Measurements from ENCODE around the gene HBD.

Gene HBD

DNA sequence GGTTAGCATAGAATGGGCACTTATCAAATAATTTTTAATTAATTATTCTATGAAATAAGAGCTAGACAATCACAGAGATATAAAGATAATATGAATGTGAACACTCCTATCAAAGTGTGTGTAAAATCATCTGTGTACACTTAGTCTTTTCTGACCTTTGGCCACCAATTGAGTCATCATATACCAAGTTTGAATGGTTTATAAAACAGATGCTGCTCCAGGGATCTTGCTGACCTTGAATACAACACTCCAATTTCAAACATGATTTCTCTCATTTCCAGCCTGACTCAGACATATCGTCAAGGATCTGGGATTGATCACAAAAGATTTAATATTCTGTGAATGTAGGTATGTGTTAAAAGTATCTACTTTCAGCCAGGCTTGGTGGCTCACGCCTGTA is 30.9 kb downstream of the HBD start:
- TF ChIP-seq ZFP3 (CRISPR knock-in tag; IDR thresholded peaks at IDR 0.05) (no peak), ZFP30 (CRISPR knock-in tag; IDR thresholded peaks at IDR 0.05) (no peak), SNAI2 (CRISPR knock-in tag; IDR thresholded peaks at IDR 0.05) (no peak), RARB (CRISPR knock-in tag; IDR thresholded peaks at IDR 0.05) (no peak), BACH2 (CRISPR knock-in tag; IDR thresholded peaks at IDR 0.05; ENCODE audit: borderline replicate concordance) (no peak), ZNF70 (CRISPR knock-in tag; IDR thresholded peaks at IDR 0.05) (no peak), TCF4 (CRISPR knock-in tag; IDR thresholded peaks at IDR 0.05; ENCODE audit: borderline replicate concordance) (no peak), ZNF8 (CRISPR knock-in tag; IDR thresholded peaks at IDR 0.05) (no peak), ESRRG (CRISPR knock-in tag; IDR thresholded peaks at IDR 0.05) (no peak), OSR1 (CRISPR knock-in tag; IDR thresholded peaks at IDR 0.05) (no peak), ZNF565 (CRISPR knock-in tag; conservative IDR thresholded peaks at IDR 0.05; ENCODE audit: low read depth) (no peak), CREB5 (CRISPR knock-in tag; IDR thresholded peaks at IDR 0.05; ENCODE audit: low read depth) (no peak), POU6F1 (CRISPR knock-in tag; IDR thresholded peaks at IDR 0.05; ENCODE audit: borderline replicate concordance, low read depth) (no peak), CSDC2 (CRISPR knock-in tag; IDR thresholded peaks at IDR 0.05) (no peak)
- TF ChIP-seq, protein P1, sequence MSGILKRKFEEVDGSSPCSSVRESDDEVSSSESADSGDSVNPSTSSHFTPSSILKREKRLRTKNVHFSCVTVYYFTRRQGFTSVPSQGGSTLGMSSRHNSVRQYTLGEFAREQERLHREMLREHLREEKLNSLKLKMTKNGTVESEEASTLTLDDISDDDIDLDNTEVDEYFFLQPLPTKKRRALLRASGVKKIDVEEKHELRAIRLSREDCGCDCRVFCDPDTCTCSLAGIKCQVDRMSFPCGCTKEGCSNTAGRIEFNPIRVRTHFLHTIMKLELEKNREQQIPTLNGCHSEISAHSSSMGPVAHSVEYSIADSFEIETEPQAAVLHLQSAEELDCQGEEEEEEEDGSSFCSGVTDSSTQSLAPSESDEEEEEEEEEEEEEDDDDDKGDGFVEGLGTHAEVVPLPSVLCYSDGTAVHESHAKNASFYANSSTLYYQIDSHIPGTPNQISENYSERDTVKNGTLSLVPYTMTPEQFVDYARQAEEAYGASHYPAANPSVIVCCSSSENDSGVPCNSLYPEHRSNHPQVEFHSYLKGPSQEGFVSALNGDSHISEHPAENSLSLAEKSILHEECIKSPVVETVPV (CRISPR knock-in tag; IDR thresholded peaks at IDR 0.05), result no peak
- ATAC-seq, result no peak

DNA sequence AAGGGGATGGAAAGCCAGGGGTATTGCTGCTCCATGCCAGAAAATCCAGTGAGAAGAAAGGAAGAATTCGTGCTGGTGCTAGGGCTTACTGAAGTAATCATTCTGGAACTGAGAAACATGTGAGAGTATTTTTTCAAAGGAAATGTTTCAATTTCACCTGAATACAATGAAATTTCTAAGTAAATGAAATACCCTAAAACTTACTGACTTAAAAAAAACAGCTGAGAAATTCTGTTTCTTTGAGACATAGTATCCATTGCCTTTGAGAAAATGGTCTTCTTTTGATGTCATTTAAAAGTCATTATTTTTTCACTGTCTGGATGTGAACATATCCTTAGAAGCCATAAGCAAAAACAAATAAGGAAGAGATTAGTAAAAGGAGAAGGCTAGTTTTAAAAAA is 33.7 kb downstream of the HBD start, which contains the start of gene OR51V1:
Gene OR51V1, minus strand, starts transcription at position 101 of the 400 bp plus-strand sequence. Its CDS starts 0 bp downstream, at position 101.
- ATAC-seq, result no peak
- TF ChIP-seq, protein P2, sequence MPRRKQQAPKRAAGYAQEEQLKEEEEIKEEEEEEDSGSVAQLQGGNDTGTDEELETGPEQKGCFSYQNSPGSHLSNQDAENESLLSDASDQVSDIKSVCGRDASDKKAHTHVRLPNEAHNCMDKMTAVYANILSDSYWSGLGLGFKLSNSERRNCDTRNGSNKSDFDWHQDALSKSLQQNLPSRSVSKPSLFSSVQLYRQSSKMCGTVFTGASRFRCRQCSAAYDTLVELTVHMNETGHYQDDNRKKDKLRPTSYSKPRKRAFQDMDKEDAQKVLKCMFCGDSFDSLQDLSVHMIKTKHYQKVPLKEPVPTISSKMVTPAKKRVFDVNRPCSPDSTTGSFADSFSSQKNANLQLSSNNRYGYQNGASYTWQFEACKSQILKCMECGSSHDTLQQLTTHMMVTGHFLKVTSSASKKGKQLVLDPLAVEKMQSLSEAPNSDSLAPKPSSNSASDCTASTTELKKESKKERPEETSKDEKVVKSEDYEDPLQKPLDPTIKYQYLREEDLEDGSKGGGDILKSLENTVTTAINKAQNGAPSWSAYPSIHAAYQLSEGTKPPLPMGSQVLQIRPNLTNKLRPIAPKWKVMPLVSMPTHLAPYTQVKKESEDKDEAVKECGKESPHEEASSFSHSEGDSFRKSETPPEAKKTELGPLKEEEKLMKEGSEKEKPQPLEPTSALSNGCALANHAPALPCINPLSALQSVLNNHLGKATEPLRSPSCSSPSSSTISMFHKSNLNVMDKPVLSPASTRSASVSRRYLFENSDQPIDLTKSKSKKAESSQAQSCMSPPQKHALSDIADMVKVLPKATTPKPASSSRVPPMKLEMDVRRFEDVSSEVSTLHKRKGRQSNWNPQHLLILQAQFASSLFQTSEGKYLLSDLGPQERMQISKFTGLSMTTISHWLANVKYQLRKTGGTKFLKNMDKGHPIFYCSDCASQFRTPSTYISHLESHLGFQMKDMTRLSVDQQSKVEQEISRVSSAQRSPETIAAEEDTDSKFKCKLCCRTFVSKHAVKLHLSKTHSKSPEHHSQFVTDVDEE (CRISPR knock-in tag; IDR thresholded peaks at IDR 0.05), result no peak
- no peak for TF ChIP-seq ZFP30 (CRISPR knock-in tag; IDR thresholded peaks at IDR 0.05)
- TF ChIP-seq TOX (CRISPR knock-in tag; IDR thresholded peaks at IDR 0.05; ENCODE audit: borderline replicate concordance), result no peak
- TF ChIP-seq OSR1 (CRISPR knock-in tag; IDR thresholded peaks at IDR 0.05), result no peak

- ATAC-seq, result no peak
- TF ChIP-seq RARB (CRISPR knock-in tag; IDR thresholded peaks at IDR 0.05) (no peak), TOX (CRISPR knock-in tag; IDR thresholded peaks at IDR 0.05; ENCODE audit: borderline replicate concordance) (no peak)
These were observed 36.0 kb downstream of the HBD start for GRCh38 chr11:5198285-5198684.

DNA sequence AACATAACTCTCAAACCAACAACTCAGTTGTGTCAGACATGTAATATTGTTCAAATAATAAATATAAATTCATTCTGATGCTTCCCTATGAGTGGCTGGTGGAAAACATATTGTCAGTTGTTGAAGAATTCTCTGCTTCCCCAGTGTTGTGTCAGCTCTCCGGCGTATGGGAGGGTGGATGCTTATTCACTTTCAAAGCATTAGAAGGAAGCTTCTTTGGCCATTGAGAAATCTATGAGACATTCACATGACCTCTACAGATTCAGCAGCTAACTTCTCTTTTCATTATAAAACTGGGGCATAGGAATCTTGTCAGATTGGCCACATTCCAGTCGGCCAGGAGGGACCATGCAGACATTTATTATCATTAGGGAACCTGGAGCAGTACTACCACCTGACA is 36.7 kb downstream of the HBD start:
- no peak for ATAC-seq
- TF ChIP-seq ZFP3 (CRISPR knock-in tag; IDR thresholded peaks at IDR 0.05), result no peak
- TF ChIP-seq TOX (CRISPR knock-in tag; IDR thresholded peaks at IDR 0.05; ENCODE audit: borderline replicate concordance), result no peak
- TF ChIP-seq OSR1 (CRISPR knock-in tag; IDR thresholded peaks at IDR 0.05), result no peak
- TF ChIP-seq BACH2 (CRISPR knock-in tag; IDR thresholded peaks at IDR 0.05; ENCODE audit: borderline replicate concordance), result no peak
- TF ChIP-seq, protein P1 (CRISPR knock-in tag; IDR thresholded peaks at IDR 0.05), result no peak
- TF ChIP-seq ZNF70 (CRISPR knock-in tag; IDR thresholded peaks at IDR 0.05), result no peak
- TF ChIP-seq CSDC2 (CRISPR knock-in tag; IDR thresholded peaks at IDR 0.05), result no peak
- TF ChIP-seq ESRRG (CRISPR knock-in tag; IDR thresholded peaks at IDR 0.05), result no peak
- no peak for TF ChIP-seq ZFP30 (CRISPR knock-in tag; IDR thresholded peaks at IDR 0.05)
- no peak for TF ChIP-seq ZNF8 (CRISPR knock-in tag; IDR thresholded peaks at IDR 0.05)
- no peak for TF ChIP-seq GLIS3 (CRISPR knock-in tag; IDR thresholded peaks at IDR 0.05)

All from SK-N-SH treated with all-trans-retinoic acid at 6 μM for 48 hours (cell line).